ENCODE data around the gene PDPN. TPM values are rescaled to one million over a fixed set of nuclear protein-coding genes. Genes with fewer than 3 reads are reported as not detected.

Gene PDPN
- total and polyA plus RNA-seq, 9 of the 15 experiments (the other 6 are each of a cell fraction or from before 2014, with no cell fraction given) = 0.11 TPM; not detected in 8

DNA sequence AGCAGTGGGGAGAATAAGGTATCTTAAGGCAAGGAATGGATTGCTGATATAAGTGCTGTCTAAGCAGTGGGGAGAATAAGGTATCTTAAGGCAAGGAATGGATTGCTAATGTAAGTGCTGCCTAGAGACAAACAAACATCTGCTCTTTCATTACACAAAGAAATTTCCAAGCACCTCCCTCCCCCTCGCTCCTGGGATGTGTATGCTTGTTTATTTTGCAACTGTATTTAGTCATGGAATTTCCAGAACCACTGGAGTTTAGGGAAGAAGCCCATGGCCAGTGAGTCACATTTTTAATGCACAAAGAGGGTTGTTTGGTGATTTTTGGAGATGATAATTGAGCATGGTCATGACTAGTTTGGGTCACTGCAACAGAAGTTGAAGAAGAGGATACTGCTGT is 21.5 kb downstream of the PDPN start (continued):
- TF ChIP-seq, protein P1, sequence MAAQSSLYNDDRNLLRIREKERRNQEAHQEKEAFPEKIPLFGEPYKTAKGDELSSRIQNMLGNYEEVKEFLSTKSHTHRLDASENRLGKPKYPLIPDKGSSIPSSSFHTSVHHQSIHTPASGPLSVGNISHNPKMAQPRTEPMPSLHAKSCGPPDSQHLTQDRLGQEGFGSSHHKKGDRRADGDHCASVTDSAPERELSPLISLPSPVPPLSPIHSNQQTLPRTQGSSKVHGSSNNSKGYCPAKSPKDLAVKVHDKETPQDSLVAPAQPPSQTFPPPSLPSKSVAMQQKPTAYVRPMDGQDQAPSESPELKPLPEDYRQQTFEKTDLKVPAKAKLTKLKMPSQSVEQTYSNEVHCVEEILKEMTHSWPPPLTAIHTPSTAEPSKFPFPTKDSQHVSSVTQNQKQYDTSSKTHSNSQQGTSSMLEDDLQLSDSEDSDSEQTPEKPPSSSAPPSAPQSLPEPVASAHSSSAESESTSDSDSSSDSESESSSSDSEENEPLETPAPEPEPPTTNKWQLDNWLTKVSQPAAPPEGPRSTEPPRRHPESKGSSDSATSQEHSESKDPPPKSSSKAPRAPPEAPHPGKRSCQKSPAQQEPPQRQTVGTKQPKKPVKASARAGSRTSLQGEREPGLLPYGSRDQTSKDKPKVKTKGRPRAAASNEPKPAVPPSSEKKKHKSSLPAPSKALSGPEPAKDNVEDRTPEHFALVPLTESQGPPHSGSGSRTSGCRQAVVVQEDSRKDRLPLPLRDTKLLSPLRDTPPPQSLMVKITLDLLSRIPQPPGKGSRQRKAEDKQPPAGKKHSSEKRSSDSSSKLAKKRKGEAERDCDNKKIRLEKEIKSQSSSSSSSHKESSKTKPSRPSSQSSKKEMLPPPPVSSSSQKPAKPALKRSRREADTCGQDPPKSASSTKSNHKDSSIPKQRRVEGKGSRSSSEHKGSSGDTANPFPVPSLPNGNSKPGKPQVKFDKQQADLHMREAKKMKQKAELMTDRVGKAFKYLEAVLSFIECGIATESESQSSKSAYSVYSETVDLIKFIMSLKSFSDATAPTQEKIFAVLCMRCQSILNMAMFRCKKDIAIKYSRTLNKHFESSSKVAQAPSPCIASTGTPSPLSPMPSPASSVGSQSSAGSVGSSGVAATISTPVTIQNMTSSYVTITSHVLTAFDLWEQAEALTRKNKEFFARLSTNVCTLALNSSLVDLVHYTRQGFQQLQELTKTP (IDR thresholded peaks at IDR 0.05; ENCODE audit: low read depth in 1 of 2, partially characterized antibody in 2 of 2) = no peak
- TF ChIP-seq, protein P2, sequence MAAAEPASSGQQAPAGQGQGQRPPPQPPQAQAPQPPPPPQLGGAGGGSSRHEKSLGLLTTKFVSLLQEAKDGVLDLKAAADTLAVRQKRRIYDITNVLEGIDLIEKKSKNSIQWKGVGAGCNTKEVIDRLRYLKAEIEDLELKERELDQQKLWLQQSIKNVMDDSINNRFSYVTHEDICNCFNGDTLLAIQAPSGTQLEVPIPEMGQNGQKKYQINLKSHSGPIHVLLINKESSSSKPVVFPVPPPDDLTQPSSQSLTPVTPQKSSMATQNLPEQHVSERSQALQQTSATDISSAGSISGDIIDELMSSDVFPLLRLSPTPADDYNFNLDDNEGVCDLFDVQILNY (CRISPR knock-in tag; IDR thresholded peaks at IDR 0.05) = no peak
- no peak for TF ChIP-seq ZBED1 (IDR thresholded peaks at IDR 0.05)

DNA sequence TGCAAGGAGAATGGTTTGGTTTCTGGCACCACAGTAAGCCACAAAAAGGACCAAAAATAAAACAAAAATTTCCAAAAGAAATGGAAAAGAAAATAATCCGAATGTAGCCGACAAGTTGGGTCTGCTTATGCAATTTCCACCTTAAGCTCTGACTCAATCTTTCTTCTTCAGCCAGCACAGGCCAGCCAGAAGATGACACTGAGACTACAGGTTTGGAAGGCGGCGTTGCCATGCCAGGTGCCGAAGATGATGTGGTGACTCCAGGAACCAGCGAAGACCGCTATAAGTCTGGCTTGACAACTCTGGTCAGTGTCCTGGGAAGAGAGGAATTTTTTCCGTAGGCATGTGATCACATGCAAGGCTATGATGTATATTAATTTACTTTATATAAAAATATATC is 23.4 kb downstream of the PDPN start:
- Histone ChIP-seq H3K4me2 (ENCODE audit: insufficient read depth, low read length) (no peak overlapping the region), H3K9me1 (ENCODE audit: control insufficient read depth, insufficient read depth, low read length) (no peaks in the 10 kb centered on the region), H4K20me1 (replicated peaks; ENCODE audit: control insufficient read depth, insufficient read depth, low read length) (no peaks in the 10 kb centered on the region), H3K4me3 (no peak overlapping the region), H3K9me3 (replicated peaks; ENCODE audit: control insufficient read depth, insufficient read depth, low read depth, low read length) (no peaks in the 10 kb centered on the region), H2AFZ (ENCODE audit: low read depth, low read length) (no peak overlapping the region), H3K4me1 (replicated peaks in 1 of 2; ENCODE audit: control insufficient read depth in 2 of 2, insufficient read depth in 2 of 2, low read length in 2 of 2) (no peaks in the 10 kb centered on the region), H3K36me3 (ENCODE audit: control insufficient read depth, insufficient read depth, low read length) (no peaks in the 10 kb centered on the region), H3K9ac (ENCODE audit: insufficient read depth in 1 of 2, low read depth in 2 of 2, low read length in 2 of 2) (no peak overlapping the region), H3K27ac (ENCODE audit: extremely low read depth, low read depth, low read length) (no peak overlapping the region), H3K79me2 (ENCODE audit: control insufficient read depth, insufficient read depth, low read length) (no peaks in the 10 kb centered on the region), H3K27me3 (ENCODE audit: control insufficient read depth in 2 of 2, insufficient read depth in 2 of 2, low read length in 2 of 2) (peaks cover 0 to 19% of the 10 kb centered on the region in 2 experiments; a peak in 4 of 5 replicates)
- FAIRE-seq = no peak
- intact Hi-C loops (cut with micrococcal nuclease) (no loop called here), in situ Hi-C loops (cut with MboI) (no loop called here)
- ChIA-PET POLR2A (no interaction called here), CTCF (ENCODE audit: low intra/inter-chr PET ratio) (no interaction called here)
- TF ChIP-seq, protein P3, sequence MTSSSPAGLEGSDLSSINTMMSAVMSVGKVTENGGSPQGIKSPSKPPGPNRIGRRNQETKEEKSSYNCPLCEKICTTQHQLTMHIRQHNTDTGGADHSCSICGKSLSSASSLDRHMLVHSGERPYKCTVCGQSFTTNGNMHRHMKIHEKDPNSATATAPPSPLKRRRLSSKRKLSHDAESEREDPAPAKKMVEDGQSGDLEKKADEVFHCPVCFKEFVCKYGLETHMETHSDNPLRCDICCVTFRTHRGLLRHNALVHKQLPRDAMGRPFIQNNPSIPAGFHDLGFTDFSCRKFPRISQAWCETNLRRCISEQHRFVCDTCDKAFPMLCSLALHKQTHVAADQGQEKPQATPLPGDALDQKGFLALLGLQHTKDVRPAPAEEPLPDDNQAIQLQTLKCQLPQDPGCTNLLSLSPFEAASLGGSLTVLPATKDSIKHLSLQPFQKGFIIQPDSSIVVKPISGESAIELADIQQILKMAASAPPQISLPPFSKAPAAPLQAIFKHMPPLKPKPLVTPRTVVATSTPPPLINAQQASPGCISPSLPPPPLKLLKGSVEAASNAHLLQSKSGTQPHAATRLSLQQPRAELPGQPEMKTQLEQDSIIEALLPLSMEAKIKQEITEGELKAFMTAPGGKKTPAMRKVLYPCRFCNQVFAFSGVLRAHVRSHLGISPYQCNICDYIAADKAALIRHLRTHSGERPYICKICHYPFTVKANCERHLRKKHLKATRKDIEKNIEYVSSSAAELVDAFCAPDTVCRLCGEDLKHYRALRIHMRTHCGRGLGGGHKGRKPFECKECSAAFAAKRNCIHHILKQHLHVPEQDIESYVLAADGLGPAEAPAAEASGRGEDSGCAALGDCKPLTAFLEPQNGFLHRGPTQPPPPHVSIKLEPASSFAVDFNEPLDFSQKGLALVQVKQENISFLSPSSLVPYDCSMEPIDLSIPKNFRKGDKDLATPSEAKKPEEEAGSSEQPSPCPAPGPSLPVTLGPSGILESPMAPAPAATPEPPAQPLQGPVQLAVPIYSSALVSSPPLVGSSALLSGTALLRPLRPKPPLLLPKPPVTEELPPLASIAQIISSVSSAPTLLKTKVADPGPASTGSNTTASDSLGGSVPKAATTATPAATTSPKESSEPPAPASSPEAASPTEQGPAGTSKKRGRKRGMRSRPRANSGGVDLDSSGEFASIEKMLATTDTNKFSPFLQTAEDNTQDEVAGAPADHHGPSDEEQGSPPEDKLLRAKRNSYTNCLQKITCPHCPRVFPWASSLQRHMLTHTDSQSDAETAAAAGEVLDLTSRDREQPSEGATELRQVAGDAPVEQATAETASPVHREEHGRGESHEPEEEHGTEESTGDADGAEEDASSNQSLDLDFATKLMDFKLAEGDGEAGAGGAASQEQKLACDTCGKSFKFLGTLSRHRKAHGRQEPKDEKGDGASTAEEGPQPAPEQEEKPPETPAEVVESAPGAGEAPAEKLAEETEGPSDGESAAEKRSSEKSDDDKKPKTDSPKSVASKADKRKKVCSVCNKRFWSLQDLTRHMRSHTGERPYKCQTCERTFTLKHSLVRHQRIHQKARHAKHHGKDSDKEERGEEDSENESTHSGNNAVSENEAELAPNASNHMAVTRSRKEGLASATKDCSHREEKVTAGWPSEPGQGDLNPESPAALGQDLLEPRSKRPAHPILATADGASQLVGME (CRISPR knock-in tag; IDR thresholded peaks at IDR 0.05) = no peak
- TF ChIP-seq BMI1 (IDR thresholded peaks at IDR 0.05; ENCODE audit: low read length) = no peak
- no peak for TF ChIP-seq ZNF76 (CRISPR knock-in tag; IDR thresholded peaks at IDR 0.05; ENCODE audit: borderline replicate concordance)
- TF ChIP-seq SMARCA5 (IDR thresholded peaks at IDR 0.05) = no peak
- TF ChIP-seq KLF16 (IDR thresholded peaks at IDR 0.05) = no peak
- no peak for TF ChIP-seq HNRNPL (IDR thresholded peaks at IDR 0.05; ENCODE audit: low read depth, low read length)
- TF ChIP-seq TCF7 (IDR thresholded peaks at IDR 0.05; ENCODE audit: borderline replicate concordance) = no peak
- no peak for TF ChIP-seq CCAR2 (IDR thresholded peaks at IDR 0.05; ENCODE audit: low read depth, low read length)
- no peak for ATAC-seq
- WGBS (ENCODE audit: insufficient coverage, low coverage, missing lambda C conversion rate) = 2% methylated on average over 8 of the region's 8 CpGs
- BruUV-seq (replicated peaks) = no TSS peak
- no peak for DNase-seq (ENCODE audit: extremely low read depth in 1 of 4, low spot score in 3 of 4)

Data from K562 (cell line).